B cell (primary cell): ENCODE measurements around the gene TSPYL1. TPM values are rescaled to one million over a fixed set of nuclear protein-coding genes. Genes with fewer than 3 reads are reported as not detected.

Experiments used
- ATAC-seq: fragments of 200-7000 bp; cut with Tn5 transposase; one replicate; pipeline ENCODE4 v1.10.0; 2021; ENCODE audit warnings: low read depth, mild to moderate bottlenecking, moderate number of reproducible peaks, moderate library complexity
- CTCF ChIA-PET: fragments of 350-600 bp; sonication (Branson Sonifier 250); formaldehyde crosslinking; loops from one replicate; lab custom pipeline; 2021; ENCODE audit warnings: antibody characterized with exemption, inconsistent platforms; lab: Charles Lee
- POLR2A ChIA-PET: fragments of 350-600 bp; sonication (Branson Sonifier 250); formaldehyde crosslinking; loops from one replicate; lab custom pipeline; 2021; ENCODE audit warnings: antibody characterized with exemption; lab: Charles Lee
- DNase-seq: peaks from one replicate; pipeline ENCODE4 v3.0.0; 2013
- H2AFZ ChIP-seq: 2 replicates; pipeline ENCODE4 v1.6.1; 2012; ENCODE audit warnings: mild to moderate bottlenecking, low read depth, low read length; ENCODE audit not compliant: insufficient read depth, poor library complexity, severe bottlenecking
- H3K27ac ChIP-seq, 2 donors: 1 replicate in 1 of 2; 2 replicates in 1 of 2; pipeline ENCODE4 v1.5.1; 2012 to 2013; ENCODE audit warnings: low read length in 2 of 2, mild to moderate bottlenecking in 2 of 2, moderate library complexity in 1 of 2
- H3K27me3 ChIP-seq, 4 experiments: fragments of 200-600 bp in 1 of 4; sonication (generic) in 1 of 4; replicated peaks in 1 of 4; 1 replicate in 2 of 4; 2 replicates in 2 of 4; pipeline versions ENCODE4 v1.6.1 to v1.7.0; 2013 to 2016; ENCODE audit warnings: low read length in 3 of 4, mild to moderate bottlenecking in 2 of 4, mixed read lengths in 1 of 4, moderate library complexity in 1 of 4; ENCODE audit not compliant: insufficient read depth in 4 of 4, control insufficient read depth in 3 of 4; ENCODE audit errors: control extremely low read depth in 1 of 4
- H3K36me3 ChIP-seq, 2 experiments: replicated peaks in 1 of 2; 1 replicate in 1 of 2; 2 replicates in 1 of 2; pipeline versions ENCODE4 v1.6.1 to v1.7.1; 2013; ENCODE audit warnings: low read length in 1 of 2; ENCODE audit not compliant: insufficient read depth in 2 of 2, control insufficient read depth in 1 of 2; ENCODE audit errors: control extremely low read depth in 1 of 2, extremely low read depth in 1 of 2
- H3K4me1 ChIP-seq, 2 donors: fragments of 200-600 bp in 1 of 2; sonication (generic) in 1 of 2; 1 replicate in 1 of 2; 2 replicates in 1 of 2; pipeline versions ENCODE4 v1.5.1 to v1.6.1; 2013 to 2017; ENCODE audit warnings: low read length in 2 of 2; ENCODE audit not compliant: control insufficient read depth in 2 of 2, insufficient read depth in 2 of 2
- H3K4me2 ChIP-seq: replicated peaks from 2 replicates; pipeline ENCODE3; 2012; ENCODE audit warnings: mild to moderate bottlenecking, low read depth, low read length; ENCODE audit not compliant: poor library complexity, severe bottlenecking
- H3K4me3 ChIP-seq, 5 experiments: fragments of 200-600 bp in 1 of 5; sonication (generic) in 1 of 5; 1 replicate in 3 of 5; 2 replicates in 2 of 5; pipeline versions ENCODE4 v1.5.1 to v1.7.0; 2011 to 2016; ENCODE audit warnings: low read length in 4 of 5, mild to moderate bottlenecking in 4 of 5, low read depth in 2 of 5, control low read depth in 1 of 5, moderate library complexity in 1 of 5; ENCODE audit not compliant: insufficient read depth in 1 of 5; ENCODE audit errors: control extremely low read depth in 1 of 5, extremely low read depth in 1 of 5
- H3K79me2 ChIP-seq: fragments of 200-600 bp; sonication (generic); one replicate; pipeline ENCODE4 v1.6.0; 2016; ENCODE audit warnings: low read length; ENCODE audit not compliant: control insufficient read depth, insufficient read depth
- H3K9ac ChIP-seq: fragments of 200-600 bp; sonication (generic); 2 replicates; pipeline ENCODE4 v1.6.1; 2017; ENCODE audit warnings: mild to moderate bottlenecking, low read length, moderate library complexity
- H3K9me3 ChIP-seq, 3 donors: one replicate each; pipeline versions ENCODE4 v1.6.1 to v1.7.1; 2013; ENCODE audit warnings: low read length in 2 of 3; ENCODE audit not compliant: control insufficient read depth in 2 of 3, insufficient read depth in 1 of 3; ENCODE audit errors: control extremely low read depth in 1 of 3
- H4K20me1 ChIP-seq: 2 replicates; pipeline ENCODE4 v1.6.0; 2012; ENCODE audit warnings: mild to moderate bottlenecking, low read length; ENCODE audit not compliant: insufficient read depth, control insufficient read depth, poor library complexity, severe bottlenecking
- H3K27ac Mint-ChIP-seq: one replicate; pipeline ENCODE4 v1.8.0; 2021; ENCODE audit warnings: mixed read lengths
- H3K27me3 Mint-ChIP-seq: one replicate; pipeline ENCODE4 v1.8.0; 2021; ENCODE audit warnings: mixed read lengths
- H3K4me1 Mint-ChIP-seq: one replicate; pipeline ENCODE4 v1.8.0; 2021; ENCODE audit warnings: mixed read lengths
- H3K4me3 Mint-ChIP-seq: one replicate; pipeline ENCODE4 v1.8.0; 2021; ENCODE audit warnings: mixed read lengths
- H3K9me3 Mint-ChIP-seq: one replicate; pipeline ENCODE4 v1.8.0; 2022; ENCODE audit warnings: mixed read lengths; ENCODE audit not compliant: insufficient read depth
- EZH2 ChIP-seq: IDR thresholded peaks from 2 replicates; pipeline ENCODE4 v1.6.1; 2012; ENCODE audit warnings: borderline replicate concordance, low read depth, mild to moderate bottlenecking, moderate library complexity, low read length; ENCODE audit not compliant: insufficient read depth, poor library complexity, severe bottlenecking
- WGBS: methylation state at CpG from one replicate; pipeline ENCODE4 v1.1.5; 2013; ENCODE audit warnings: missing lambda C conversion rate; ENCODE audit not compliant: insufficient coverage; 5-methylcytosine and 5-hydroxymethylcytosine counted together
- intact Hi-C: fragments of 100-400 bp; cut with micrococcal nuclease; formaldehyde crosslinking; loops from one replicate; pipeline ENCODE4 v1.10.0; 2022
- polyA plus RNA-seq: library from polyadenylated mRNA; depleted of rRNA; stranded (reverse); fragments of >200 nt; gene quantifications from 2 replicates; pipeline ENCODE4 v1.2.3, GENCODE V29; 2012
- total RNA-seq, 2 donors: library from RNA; stranded (reverse); fragments of 120-200 nt in 1 of 2; gene quantifications; 1 replicate in 1 of 2; 2 replicates in 1 of 2; pipeline versions ENCODE4 v1.2.3 to v1.2.4, GENCODE V29; 2013 to 2022
- TF ChIP-seq, protein P1 (sequence below): fragments of 200-600 bp; IDR thresholded peaks from one replicate; pipeline ENCODE4 v1.8.0; 2022; ENCODE audit warnings: antibody characterized with exemption, mild to moderate bottlenecking

TSPYL1 gene
- total and polyA plus RNA-seq, 2 donors (not counting 1 experiment from before 2014, with no cell fraction given) = 93.3 to 101 TPM

GRCh38 chr6:116267836-116268588 lies 11.7 kb downstream of the TSPYL1 start:
- DNase-seq = no peak
- H3K27me3 ChIP-seq = no peaks in the 10 kb centered on the region
- TF ChIP-seq, protein P1, sequence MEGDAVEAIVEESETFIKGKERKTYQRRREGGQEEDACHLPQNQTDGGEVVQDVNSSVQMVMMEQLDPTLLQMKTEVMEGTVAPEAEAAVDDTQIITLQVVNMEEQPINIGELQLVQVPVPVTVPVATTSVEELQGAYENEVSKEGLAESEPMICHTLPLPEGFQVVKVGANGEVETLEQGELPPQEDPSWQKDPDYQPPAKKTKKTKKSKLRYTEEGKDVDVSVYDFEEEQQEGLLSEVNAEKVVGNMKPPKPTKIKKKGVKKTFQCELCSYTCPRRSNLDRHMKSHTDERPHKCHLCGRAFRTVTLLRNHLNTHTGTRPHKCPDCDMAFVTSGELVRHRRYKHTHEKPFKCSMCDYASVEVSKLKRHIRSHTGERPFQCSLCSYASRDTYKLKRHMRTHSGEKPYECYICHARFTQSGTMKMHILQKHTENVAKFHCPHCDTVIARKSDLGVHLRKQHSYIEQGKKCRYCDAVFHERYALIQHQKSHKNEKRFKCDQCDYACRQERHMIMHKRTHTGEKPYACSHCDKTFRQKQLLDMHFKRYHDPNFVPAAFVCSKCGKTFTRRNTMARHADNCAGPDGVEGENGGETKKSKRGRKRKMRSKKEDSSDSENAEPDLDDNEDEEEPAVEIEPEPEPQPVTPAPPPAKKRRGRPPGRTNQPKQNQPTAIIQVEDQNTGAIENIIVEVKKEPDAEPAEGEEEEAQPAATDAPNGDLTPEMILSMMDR = no peak
- TF ChIP-seq EZH2 = no peak
- H3K4me2 ChIP-seq = no peak overlapping the region
- WGBS = no CpG with 5 or more reads among the region's 3 CpGs
- peaks cover 0 to 4% (median 0%) of the 10 kb centered on the region in 3 donors for H3K9me3 ChIP-seq
- no peaks in the 10 kb centered on the region for H3K4me1 ChIP-seq
- Mint-ChIP-seq H3K4me1 (peaks cover 17% of the 10 kb centered on the region), H3K4me3 (no peak overlapping the region), H3K27ac (no peak overlapping the region), H3K27me3 (no peaks in the 10 kb centered on the region), H3K9me3 (peaks cover 2% of the 10 kb centered on the region)
- H4K20me1 ChIP-seq = no peaks in the 10 kb centered on the region
- no peak overlapping the region for H3K4me3 ChIP-seq
- no peak for ATAC-seq
- peaks cover 27% of the 10 kb centered on the region for H3K79me2 ChIP-seq
- peaks cover 0 to 7% of the 10 kb centered on the region in 2 experiments for H3K36me3 ChIP-seq
- H3K9ac ChIP-seq = no peak overlapping the region
- no peak overlapping the region for H2AFZ ChIP-seq
- intact Hi-C loops = loop anchor here (1.0 to 2.0 kb wide), 2 partner anchors 11 to 13 kb away; partner anchors contain the start of genes TSPYL1 and TSPYL4
- no peak overlapping the region for H3K27ac ChIP-seq
- ChIA-PET CTCF (interaction anchor here (0.6 to 6.0 kb wide), 26 partner anchors 9 to 304 kb away, joined by 3 to 52 read pairs (median 6); partner anchors contain the start of genes DSE, TSPYL1 and TSPYL4), POLR2A (no interaction called here)

DNA sequence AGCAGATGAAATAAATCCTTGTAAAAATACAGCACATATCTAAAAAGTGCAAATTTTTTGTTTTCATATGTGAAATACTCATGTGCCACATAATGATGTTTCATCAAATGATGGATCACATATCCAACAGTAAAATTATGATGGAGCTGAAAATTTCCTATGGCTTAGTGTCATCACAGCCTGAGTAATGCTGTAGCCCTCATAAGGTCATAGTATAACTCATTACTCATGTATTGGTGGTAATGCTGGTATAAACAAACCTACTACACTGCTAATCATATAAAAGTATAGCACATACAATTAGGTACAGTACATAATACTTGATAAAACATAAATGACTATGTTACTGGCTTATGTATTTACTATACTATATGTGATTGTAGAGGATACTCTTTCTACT lies 12.9 kb downstream of the TSPYL1 start:
- H3K4me1 Mint-ChIP-seq = peaks cover 12% of the 10 kb centered on the region
- POLR2A ChIA-PET = no interaction called here

More for the DNA sequence above, 12.9 kb downstream of the TSPYL1 start:
- TF ChIP-seq, protein P1 = no peak
- no peak for TF ChIP-seq EZH2
- Mint-ChIP-seq H3K9me3 (peaks cover 2% of the 10 kb centered on the region), H3K27me3 (no peaks in the 10 kb centered on the region), H3K4me3 (no peak overlapping the region), H3K27ac (no peak overlapping the region)
- Histone ChIP-seq H3K9ac (no peak overlapping the region), H3K27me3 (no peaks in the 10 kb centered on the region), H3K79me2 (peaks cover 27% of the 10 kb centered on the region), H3K4me2 (no peak overlapping the region), H3K9me3 (peaks cover 0 to 6% (median 1%) of the 10 kb centered on the region in 3 donors), H3K36me3 (peaks cover 0 to 3% of the 10 kb centered on the region in 2 experiments), H3K4me3 (no peak overlapping the region), H3K27ac (no peak overlapping the region), H3K4me1 (no peaks in the 10 kb centered on the region), H2AFZ (no peak overlapping the region), H4K20me1 (no peaks in the 10 kb centered on the region)
- intact Hi-C loops = no loop called here
- DNase-seq (no peak), ATAC-seq (no peak)
- CTCF ChIA-PET = interaction anchor here (0.9 to 6.0 kb wide), 6 partner anchors 22 to 297 kb away, joined by 3 to 52 read pairs (median 18); no protein-coding TSS in a partner anchor
